ENCODE measurements around the gene DCTN4. TPM values are rescaled to one million over a fixed set of nuclear protein-coding genes. Genes with fewer than 3 reads are reported as not detected.

The DCTN4 gene
- total RNA-seq, 1 donor from 2014 or later, result 28.1 TPM

- Histone ChIP-seq H3K27me3 (no peaks in the 10 kb centered on the region), H3K36me3 (no peaks in the 10 kb centered on the region), H3K27ac (no peak overlapping the region), H3K9me3 (no peaks in the 10 kb centered on the region), H3K4me3 (no peak overlapping the region), H3K4me1 (peaks cover 8 to 12% of the 10 kb centered on the region in 2 donors)
- TF ChIP-seq CTCF (IDR thresholded peaks at IDR 0.05), result no peak
- intact Hi-C loops (cut with DNase I), result no loop called here
- no peak for DNase-seq (ENCODE audit: low spot score in 2 of 2)
These were observed 93.8 kb downstream of the DCTN4 start for GRCh38 chr5:150665044-150665443.

DNA sequence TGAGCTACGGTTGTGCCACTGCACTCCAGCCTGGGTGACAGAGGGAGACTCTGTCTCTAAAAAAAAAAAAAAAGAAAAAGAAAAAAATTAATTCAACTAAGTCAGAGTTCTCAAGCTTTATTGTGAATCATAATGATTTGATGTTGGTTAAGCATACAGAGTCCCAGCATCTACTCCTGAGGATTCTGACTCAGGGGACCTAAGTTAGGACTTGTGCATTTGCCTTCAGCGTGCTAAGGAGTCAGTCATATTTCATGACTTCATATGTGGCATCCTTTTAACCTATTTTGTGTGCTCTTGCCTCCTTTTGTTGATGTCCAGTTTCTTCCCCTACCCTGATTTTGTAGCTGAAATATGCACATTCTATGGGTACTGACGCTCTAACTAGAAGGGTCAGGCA lies 94.9 kb downstream of the DCTN4 start:
- DNase-seq (ENCODE audit: low spot score in 2 of 2), result no peak
- Histone ChIP-seq H3K27ac (no peak overlapping the region), H3K9me3 (no peaks in the 10 kb centered on the region), H3K36me3 (no peaks in the 10 kb centered on the region), H3K4me3 (no peak overlapping the region), H3K27me3 (no peaks in the 10 kb centered on the region), H3K4me1 (peaks cover 9 to 14% of the 10 kb centered on the region in 2 donors)
- no peak for TF ChIP-seq CTCF (IDR thresholded peaks at IDR 0.05)
- intact Hi-C loops (cut with DNase I), result no loop called here

GRCh38 chr5:150662731-150663516 lies 95.9 kb downstream of the DCTN4 start:
- Histone ChIP-seq H3K27me3 (no peaks in the 10 kb centered on the region), H3K27ac (no peak overlapping the region), H3K36me3 (no peaks in the 10 kb centered on the region), H3K9me3 (no peaks in the 10 kb centered on the region), H3K4me3 (no peak overlapping the region), H3K4me1 (peaks cover 9 to 16% of the 10 kb centered on the region in 2 donors)
- intact Hi-C loops (cut with DNase I), result no loop called here
- no peak for TF ChIP-seq CTCF (IDR thresholded peaks at IDR 0.05)
- DNase-seq (ENCODE audit: low spot score in 2 of 2), result peak in 1 of 2 donors; percentile 37

DNA sequence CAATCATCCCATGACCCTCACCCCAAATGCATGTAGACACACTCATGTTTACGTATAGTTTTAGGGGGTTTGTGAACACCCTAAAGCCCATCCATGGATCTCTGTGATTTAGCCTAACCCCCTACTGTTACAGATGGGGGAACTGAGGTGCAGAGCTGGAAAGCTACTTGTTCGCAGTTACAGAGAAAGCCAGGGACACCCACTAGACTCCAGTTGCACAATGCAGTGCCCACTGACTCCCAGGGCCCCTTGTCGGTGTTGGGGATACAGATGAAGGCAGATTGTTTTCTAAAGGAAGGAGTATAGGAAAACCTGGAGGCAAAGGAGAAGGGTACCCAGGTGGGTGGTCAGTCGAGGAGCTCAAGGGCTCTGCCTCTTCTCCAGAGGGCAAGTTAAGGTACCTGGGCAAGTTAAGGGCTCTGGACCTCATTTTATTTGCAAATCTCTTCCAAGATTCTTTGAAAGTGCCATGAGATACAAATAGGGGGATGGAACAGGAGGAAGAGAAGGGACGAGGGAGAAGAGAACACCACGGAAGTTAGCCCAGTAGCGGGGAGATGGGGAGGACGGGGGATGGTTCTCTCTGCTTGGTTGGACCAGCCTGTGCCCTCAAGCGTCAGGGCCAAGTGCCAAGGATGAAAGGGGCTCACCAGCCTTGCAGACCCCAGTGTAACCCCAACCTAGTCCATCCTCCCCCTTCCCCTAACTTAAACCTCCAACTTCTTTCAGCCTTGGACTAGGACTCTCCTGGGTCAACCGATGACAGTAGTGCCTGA lies 96.8 kb downstream of the DCTN4 start:
- Histone ChIP-seq H3K4me1 (peaks cover 9 to 23% of the 10 kb centered on the region in 2 donors), H3K9me3 (no peaks in the 10 kb centered on the region), H3K27ac (peak overlapping the region in 1 of 2 donors; percentile 85), H3K4me3 (no peak overlapping the region), H3K36me3 (no peaks in the 10 kb centered on the region), H3K27me3 (no peaks in the 10 kb centered on the region)
- TF ChIP-seq CTCF (IDR thresholded peaks at IDR 0.05), result no peak
- intact Hi-C loops (cut with DNase I), result no loop called here
- no peak for DNase-seq (ENCODE audit: low spot score in 2 of 2)

DNA sequence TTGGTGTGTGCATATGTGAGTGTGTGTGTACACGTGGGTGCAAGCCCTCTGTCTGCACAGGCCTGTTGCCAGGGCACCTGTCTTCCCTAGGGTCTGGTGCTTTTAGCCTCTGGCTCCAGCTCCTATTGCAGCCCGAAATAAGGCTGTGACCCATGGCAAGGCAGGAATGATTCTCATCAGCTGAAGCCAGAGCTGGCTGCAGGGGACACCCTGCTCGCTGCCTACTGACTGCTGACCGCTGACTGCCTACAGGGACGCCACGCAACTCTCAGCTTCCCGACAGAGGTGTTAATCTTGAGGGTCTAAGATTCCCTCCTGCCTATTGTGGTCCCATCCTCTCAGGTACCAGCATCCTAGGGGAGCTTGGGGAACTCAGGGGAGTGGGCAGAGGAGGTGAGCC lies 97.7 kb downstream of the DCTN4 start, which contains the start of gene MYOZ3:
MYOZ3 (plus strand) TSS at position 166 of the 400 bp plus-strand sequence. CDS start 1,691 bp downstream, outside the sequence.
- Histone ChIP-seq H3K4me1 (peaks cover 15 to 30% of the 10 kb centered on the region in 2 donors), H3K27ac (peak within 1 kb of the TSS; percentile 85 to 90), H3K4me3 (no peak within 1 kb of the TSS), H3K9me3 (no peaks in the 10 kb centered on the region), H3K36me3 (no peaks in the 10 kb centered on the region), H3K27me3 (no peaks in the 10 kb centered on the region)
- peak in 1 of 2 donors; percentile 63 for DNase-seq (ENCODE audit: low spot score in 2 of 2)
- intact Hi-C loops (cut with DNase I), result no loop called here
- no peak for TF ChIP-seq CTCF (IDR thresholded peaks at IDR 0.05)

All from ascending aorta (tissue), 2 donors.